Activated T-helper 2 cell treated with anti-CD3 and anti-CD28 coated beads, Interferon-gamma antibody, Interleukin-2, Interleukin-4, amounts not matched to agents 10 μg/mL and 5 μg/mL and 100 μg/mL, durations not matched to agents 14 hours and 24 hours and 36 hours (primary cell): ENCODE measurements around the gene NRXN3. TPM values are rescaled to one million over a fixed set of nuclear protein-coding genes. Genes with fewer than 3 reads are reported as not detected.

Experiments used
- DNase-seq: peaks from one replicate; pipeline ENCODE4 v3.0.0; 2021; ENCODE audit warnings: low spot score
- H3K27ac Mint-ChIP-seq: one replicate; pipeline ENCODE4 v1.8.0; 2021; ENCODE audit warnings: mixed read lengths
- H3K27me3 Mint-ChIP-seq: one replicate; pipeline ENCODE4 v1.8.0; 2021; ENCODE audit warnings: low read depth, mixed read lengths
- H3K36me3 Mint-ChIP-seq: one replicate; pipeline ENCODE4 v1.8.0; 2021; ENCODE audit warnings: low read depth, mixed read lengths
- H3K4me1 Mint-ChIP-seq: one replicate; pipeline ENCODE4 v1.8.0; 2021; ENCODE audit warnings: low read depth, mixed read lengths
- H3K4me3 Mint-ChIP-seq: one replicate; pipeline ENCODE4 v1.8.0; 2021; ENCODE audit warnings: low read depth, mild to moderate bottlenecking, moderate library complexity, mixed read lengths
- H3K9me3 Mint-ChIP-seq: one replicate; pipeline ENCODE4 v1.8.0; 2021; ENCODE audit warnings: mixed read lengths
- intact Hi-C: fragments of 100-400 bp; cut with micrococcal nuclease; formaldehyde crosslinking; loops from one replicate; pipeline ENCODE4 v1.15.1; 2023
- total RNA-seq: library from RNA; stranded (reverse); gene quantifications from 2 replicates; pipeline ENCODE4 v1.2.3, GENCODE V29; 2022

The NRXN3 gene
- total RNA-seq, 1 donor from 2014 or later, result not detected

GRCh38 chr14:78316052-78316451 is 145.9 kb downstream of the NRXN3 start:
- DNase-seq, result no peak
- Mint-ChIP-seq H3K9me3 (no peaks in the 10 kb centered on the region), H3K36me3 (no peaks in the 10 kb centered on the region), H3K27ac (no peak overlapping the region), H3K27me3 (peaks cover 6% of the 10 kb centered on the region), H3K4me1 (no peaks in the 10 kb centered on the region), H3K4me3 (no peak overlapping the region)
- intact Hi-C loops, result no loop called here

- peaks cover 7% of the 10 kb centered on the region for H3K27me3 Mint-ChIP-seq
- DNase-seq, result no peak
- H3K4me1 Mint-ChIP-seq, result no peaks in the 10 kb centered on the region
- H3K36me3 Mint-ChIP-seq, result no peaks in the 10 kb centered on the region
- H3K9me3 Mint-ChIP-seq, result no peaks in the 10 kb centered on the region
- intact Hi-C loops, result no loop called here
- H3K4me3 Mint-ChIP-seq, result no peak overlapping the region
- H3K27ac Mint-ChIP-seq, result no peak overlapping the region
Observed at GRCh38 chr14:78316786-78317185, 146.6 kb downstream of the NRXN3 start.

GRCh38 chr14:78319406-78319805 is 149.2 kb downstream of the NRXN3 start:
- peaks cover 6% of the 10 kb centered on the region for H3K27me3 Mint-ChIP-seq
- no peak overlapping the region for H3K27ac Mint-ChIP-seq
- no peaks in the 10 kb centered on the region for H3K4me1 Mint-ChIP-seq
- DNase-seq, result no peak
- H3K4me3 Mint-ChIP-seq, result no peak overlapping the region
- no peaks in the 10 kb centered on the region for H3K9me3 Mint-ChIP-seq
- no peaks in the 10 kb centered on the region for H3K36me3 Mint-ChIP-seq
- intact Hi-C loops, result no loop called here

- no peak for DNase-seq
- H3K27me3 Mint-ChIP-seq, result peaks cover 6% of the 10 kb centered on the region
- H3K9me3 Mint-ChIP-seq, result no peaks in the 10 kb centered on the region
- no peak overlapping the region for H3K27ac Mint-ChIP-seq
- no peaks in the 10 kb centered on the region for H3K4me1 Mint-ChIP-seq
- intact Hi-C loops, result no loop called here
- no peak overlapping the region for H3K4me3 Mint-ChIP-seq
- no peaks in the 10 kb centered on the region for H3K36me3 Mint-ChIP-seq
Observed at GRCh38 chr14:78319887-78320635, 149.9 kb downstream of the NRXN3 start.

- Mint-ChIP-seq H3K36me3 (no peaks in the 10 kb centered on the region), H3K9me3 (no peaks in the 10 kb centered on the region), H3K4me3 (no peak overlapping the region), H3K4me1 (no peaks in the 10 kb centered on the region), H3K27ac (no peak overlapping the region), H3K27me3 (peaks cover 6% of the 10 kb centered on the region)
- intact Hi-C loops, result no loop called here
- DNase-seq, result no peak
Observed at GRCh38 chr14:78324353-78324752, 154.2 kb downstream of the NRXN3 start.

- H3K4me1 Mint-ChIP-seq, result no peaks in the 10 kb centered on the region
- no peaks in the 10 kb centered on the region for H3K36me3 Mint-ChIP-seq
- intact Hi-C loops, result no loop called here
- no peak for DNase-seq
- no peak overlapping the region for H3K27ac Mint-ChIP-seq
- H3K9me3 Mint-ChIP-seq, result no peaks in the 10 kb centered on the region
- H3K4me3 Mint-ChIP-seq, result no peak overlapping the region
- peaks cover 1% of the 10 kb centered on the region for H3K27me3 Mint-ChIP-seq
Observed at GRCh38 chr14:78325911-78326310, 155.7 kb downstream of the NRXN3 start.

GRCh38 chr14:78327426-78328221 is 157.5 kb downstream of the NRXN3 start:
- H3K36me3 Mint-ChIP-seq, result no peaks in the 10 kb centered on the region
- H3K9me3 Mint-ChIP-seq, result no peaks in the 10 kb centered on the region
- intact Hi-C loops, result no loop called here

GRCh38 chr14:78329371-78329770 is 159.2 kb downstream of the NRXN3 start:
- Mint-ChIP-seq H3K9me3 (no peaks in the 10 kb centered on the region), H3K27ac (no peak overlapping the region), H3K36me3 (no peaks in the 10 kb centered on the region), H3K4me3 (no peak overlapping the region), H3K27me3 (no peaks in the 10 kb centered on the region), H3K4me1 (no peaks in the 10 kb centered on the region)
- no peak for DNase-seq
- intact Hi-C loops, result no loop called here

More at GRCh38 chr14:78327426-78328221, 157.5 kb downstream of the NRXN3 start:
- Mint-ChIP-seq H3K27me3 (no peaks in the 10 kb centered on the region), H3K4me1 (no peaks in the 10 kb centered on the region), H3K27ac (no peak overlapping the region), H3K4me3 (no peak overlapping the region)
- no peak for DNase-seq

- Mint-ChIP-seq H3K4me3 (no peak overlapping the region), H3K27me3 (no peaks in the 10 kb centered on the region), H3K36me3 (no peaks in the 10 kb centered on the region), H3K9me3 (no peaks in the 10 kb centered on the region), H3K27ac (no peak overlapping the region), H3K4me1 (no peaks in the 10 kb centered on the region)
- intact Hi-C loops, result no loop called here
- DNase-seq, result no peak
Observed at GRCh38 chr14:78335531-78335930, 165.4 kb downstream of the NRXN3 start.

- no peak overlapping the region for H3K27ac Mint-ChIP-seq
- H3K4me1 Mint-ChIP-seq, result no peaks in the 10 kb centered on the region
- no peak for DNase-seq
- H3K36me3 Mint-ChIP-seq, result no peaks in the 10 kb centered on the region
- no peaks in the 10 kb centered on the region for H3K9me3 Mint-ChIP-seq
- intact Hi-C loops, result no loop called here
- no peak overlapping the region for H3K4me3 Mint-ChIP-seq
- H3K27me3 Mint-ChIP-seq, result no peaks in the 10 kb centered on the region
Observed at GRCh38 chr14:78340250-78340649, 170.1 kb downstream of the NRXN3 start.

GRCh38 chr14:78341827-78342389 is 171.7 kb downstream of the NRXN3 start:
- Mint-ChIP-seq H3K4me3 (no peak overlapping the region), H3K27me3 (no peaks in the 10 kb centered on the region), H3K9me3 (no peaks in the 10 kb centered on the region), H3K4me1 (no peaks in the 10 kb centered on the region), H3K27ac (no peak overlapping the region), H3K36me3 (no peaks in the 10 kb centered on the region)
- intact Hi-C loops, result no loop called here
- DNase-seq, result no peak

- no peak overlapping the region for H3K4me3 Mint-ChIP-seq
- no peak overlapping the region for H3K27ac Mint-ChIP-seq
- no peak for DNase-seq
- no peaks in the 10 kb centered on the region for H3K9me3 Mint-ChIP-seq
- intact Hi-C loops, result no loop called here
- H3K4me1 Mint-ChIP-seq, result no peaks in the 10 kb centered on the region
- H3K27me3 Mint-ChIP-seq, result no peaks in the 10 kb centered on the region
- no peaks in the 10 kb centered on the region for H3K36me3 Mint-ChIP-seq
Observed at GRCh38 chr14:78342879-78343278, 172.7 kb downstream of the NRXN3 start.

- Mint-ChIP-seq H3K27ac (no peak overlapping the region), H3K27me3 (no peaks in the 10 kb centered on the region), H3K4me1 (no peaks in the 10 kb centered on the region), H3K36me3 (no peaks in the 10 kb centered on the region), H3K4me3 (no peak overlapping the region), H3K9me3 (no peaks in the 10 kb centered on the region)
- intact Hi-C loops, result no loop called here
- no peak for DNase-seq
Observed at GRCh38 chr14:78344290-78344689, 174.1 kb downstream of the NRXN3 start.
